NCI-H460 (cell line): ENCODE measurements around the gene NOX5. TPM values are rescaled to one million over a fixed set of nuclear protein-coding genes. Genes with fewer than 3 reads are reported as not detected.

ENCODE experiments used
- DNase-seq: peaks from one replicate; pipeline ENCODE4 v3.0.0-alpha.2; 2016; ENCODE audit warnings: low read depth; ENCODE audit errors: extremely low read depth
- total RNA-seq: library from RNA; depleted of rRNA; stranded (reverse); fragments of >200 nt; shearing (Covaris generic); gene quantifications from 2 replicates; pipeline ENCODE4 v1.2.3, GENCODE V29; 2014

NOX5 gene
- total RNA-seq, 1 experiment from 2014 or later, result 0.64 TPM

DNA sequence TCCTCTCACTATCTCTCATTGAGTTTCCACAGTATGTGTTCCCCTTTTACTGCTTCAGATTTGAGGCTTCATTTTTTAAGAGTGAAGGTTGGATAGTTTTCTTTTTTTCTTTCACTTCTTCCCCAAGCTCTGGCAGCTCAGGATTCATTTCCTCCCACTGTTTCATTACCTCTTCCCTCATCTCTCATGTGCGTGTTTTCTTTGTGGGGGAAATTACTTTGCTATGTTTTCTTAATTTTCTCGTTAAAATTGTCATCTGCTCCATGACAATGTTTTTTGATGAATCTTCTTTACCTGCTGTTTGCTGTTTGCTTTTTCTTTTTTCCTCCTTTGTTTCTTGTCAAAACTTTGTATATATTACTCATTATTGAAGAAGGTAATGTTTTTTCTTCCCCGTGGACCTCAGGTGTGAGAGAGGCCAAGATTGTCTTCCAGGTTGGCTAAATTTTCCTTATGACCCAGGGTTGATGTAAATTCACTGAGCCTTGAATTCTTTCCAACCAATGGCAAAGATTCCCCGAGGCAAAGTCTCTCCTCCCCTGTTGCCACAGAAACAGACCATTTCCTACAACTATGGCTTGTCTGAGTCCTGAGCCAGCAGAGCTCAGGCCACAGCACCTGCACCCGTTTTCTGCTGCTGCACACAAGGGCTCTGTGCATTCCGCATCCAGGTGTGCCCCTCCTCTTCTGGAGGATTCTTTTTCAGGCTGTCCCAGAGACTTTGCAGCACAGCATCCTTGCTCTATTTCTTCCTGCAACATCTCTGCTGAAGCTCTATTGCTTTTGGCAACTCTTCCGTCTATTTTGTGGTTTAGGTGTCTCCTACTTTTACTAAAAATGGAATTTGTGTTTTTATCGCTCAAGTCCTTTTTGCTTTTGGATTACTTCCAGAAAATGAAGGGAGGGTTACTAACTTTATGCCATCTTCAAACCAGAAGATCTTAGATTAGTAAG lies 66.1 kb downstream of the NOX5 start:
- peak; percentile 65 for DNase-seq

DNA sequence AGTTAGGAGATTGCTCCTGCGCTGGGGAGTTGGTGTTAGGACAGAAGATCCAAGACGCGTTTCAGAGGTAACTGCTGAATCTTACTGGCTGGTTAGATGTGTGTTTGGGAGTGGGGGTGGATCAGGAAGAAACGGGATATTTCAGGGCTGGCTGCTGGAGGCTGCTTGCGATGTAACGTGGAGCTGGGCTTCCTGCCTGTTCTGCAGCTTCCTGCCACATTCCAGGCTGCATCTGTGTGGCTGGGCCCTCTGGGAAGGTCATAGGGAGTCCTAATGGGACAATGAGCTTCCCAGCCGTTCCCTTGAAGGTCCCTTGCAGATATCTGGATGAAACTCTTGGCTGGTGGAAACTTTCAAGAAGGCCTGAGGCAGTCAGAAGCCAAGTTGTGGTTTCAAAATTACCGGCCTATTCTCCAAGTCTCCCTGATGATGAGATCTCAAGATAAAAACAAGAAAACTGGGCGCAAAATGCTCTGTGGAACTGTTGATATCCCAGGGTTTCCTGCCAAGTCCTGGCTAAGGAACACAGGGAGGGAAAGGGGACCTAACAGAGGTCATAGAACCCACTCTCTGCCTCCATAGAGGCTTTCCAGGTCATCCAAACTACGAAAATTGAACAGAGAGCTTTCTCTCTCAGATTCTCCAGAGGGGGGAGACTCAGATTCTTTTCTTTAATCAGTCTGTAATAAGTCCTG lies 67.0 kb downstream of the NOX5 start:
- DNase-seq, result peak; percentile 60

DNA sequence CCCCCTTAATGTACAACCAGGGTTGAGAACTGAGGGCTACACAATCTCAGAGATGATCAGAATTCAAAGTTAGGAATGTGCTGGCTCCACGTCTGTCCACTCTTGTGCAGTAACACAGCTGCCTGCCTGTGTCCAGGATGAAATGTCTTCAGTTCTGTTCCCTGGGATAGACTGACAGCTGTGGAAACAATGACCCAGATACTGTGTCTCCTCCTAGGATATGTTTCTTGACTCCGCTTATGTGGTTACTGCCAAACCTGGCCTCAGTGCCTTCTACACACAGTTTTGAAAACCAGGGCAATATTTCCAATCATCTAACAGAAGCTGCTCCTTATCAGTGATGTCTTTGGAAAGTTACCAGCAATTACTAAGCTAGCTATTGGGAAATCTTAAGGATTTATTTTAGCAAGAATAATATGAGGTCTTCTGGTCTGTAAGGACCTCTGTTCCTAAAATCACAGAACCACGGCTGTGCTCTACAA lies 67.6 kb downstream of the NOX5 start:
- no peak for DNase-seq

DNA sequence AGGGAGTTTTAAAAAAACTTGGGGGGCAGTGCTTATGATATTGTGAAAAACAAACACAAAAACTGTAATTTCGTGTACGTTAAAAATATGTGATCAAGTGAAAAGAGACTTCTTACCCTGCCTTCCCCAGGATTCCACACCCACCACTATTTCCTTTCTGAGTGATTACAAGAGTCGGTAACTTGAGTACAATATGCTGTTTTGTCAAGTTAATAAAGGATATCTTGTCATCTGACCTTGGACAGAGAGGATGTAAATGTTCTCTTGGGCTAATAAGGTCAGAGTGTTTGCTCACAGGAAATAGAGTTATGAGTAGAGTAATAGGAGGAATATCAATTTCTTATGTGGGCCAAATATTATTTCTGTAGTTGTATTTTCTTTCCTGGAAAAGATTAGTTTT lies 68.1 kb downstream of the NOX5 start:
- no peak for DNase-seq

DNA sequence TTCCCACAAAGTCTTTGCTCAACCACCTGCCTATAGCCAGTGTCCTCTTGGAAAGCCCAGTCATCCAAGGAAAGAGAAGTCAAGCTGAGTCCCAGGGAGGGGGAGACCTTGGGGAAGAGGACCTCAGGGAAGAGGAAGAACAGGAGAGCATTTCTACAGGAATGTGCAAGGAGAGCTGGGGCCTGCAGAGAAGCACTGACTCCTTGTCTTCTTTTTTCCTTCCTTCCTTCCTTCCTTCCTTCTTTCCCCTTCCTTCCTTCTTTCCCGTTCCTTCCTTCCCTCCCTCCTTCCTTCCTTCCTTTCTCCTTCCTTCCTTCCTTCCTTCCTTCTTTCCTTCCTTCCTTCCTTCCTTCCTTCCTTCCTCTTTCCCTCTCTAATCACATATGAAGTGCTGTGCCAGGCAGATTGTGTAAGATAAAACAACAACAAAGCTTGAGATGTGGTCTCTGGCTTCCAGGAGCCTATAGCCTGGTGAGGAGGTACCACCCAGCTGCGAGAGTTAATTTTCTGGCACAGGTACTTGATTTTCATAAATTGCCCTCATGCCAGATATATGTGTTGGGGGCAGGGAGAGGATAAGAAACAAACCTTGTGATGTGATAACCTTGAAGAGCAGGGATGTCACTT lies 70.0 kb downstream of the NOX5 start:
- no peak for DNase-seq

DNA sequence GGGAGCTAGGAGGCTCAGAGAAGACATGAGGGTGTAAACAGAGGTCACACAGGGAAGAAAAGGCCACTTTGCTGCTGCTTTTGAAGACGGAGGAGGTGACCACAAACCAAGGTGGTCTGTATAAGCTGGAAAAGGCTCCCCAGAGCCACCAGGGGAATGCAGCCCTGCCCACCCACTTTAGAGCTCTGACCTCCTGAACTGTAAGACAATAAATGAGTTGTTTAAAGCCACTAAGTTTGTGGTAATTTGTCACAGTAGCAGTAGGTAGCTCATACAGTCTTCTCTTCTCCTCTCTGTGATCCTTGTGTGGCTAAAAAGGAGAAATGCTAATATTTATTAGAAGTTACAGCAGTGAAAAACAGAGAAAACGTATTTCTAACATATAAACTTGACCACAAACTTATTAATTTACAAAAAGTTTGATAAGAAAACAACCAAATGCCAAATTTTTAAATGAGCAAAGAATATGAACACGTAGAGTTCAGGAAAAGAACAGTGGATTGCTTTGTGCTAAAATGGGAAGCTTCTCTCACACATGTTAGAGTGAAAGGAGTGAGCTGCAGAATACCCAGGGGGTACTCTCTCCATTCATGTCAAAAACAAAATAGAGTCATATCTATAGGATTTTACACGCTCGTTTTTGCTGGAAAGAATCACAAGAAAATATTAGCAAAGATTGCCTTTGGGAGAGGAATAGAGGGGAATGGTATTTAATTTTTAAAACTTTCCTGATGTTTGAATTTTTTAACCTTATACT lies 71.0 kb downstream of the NOX5 start:
- no peak for DNase-seq

DNA sequence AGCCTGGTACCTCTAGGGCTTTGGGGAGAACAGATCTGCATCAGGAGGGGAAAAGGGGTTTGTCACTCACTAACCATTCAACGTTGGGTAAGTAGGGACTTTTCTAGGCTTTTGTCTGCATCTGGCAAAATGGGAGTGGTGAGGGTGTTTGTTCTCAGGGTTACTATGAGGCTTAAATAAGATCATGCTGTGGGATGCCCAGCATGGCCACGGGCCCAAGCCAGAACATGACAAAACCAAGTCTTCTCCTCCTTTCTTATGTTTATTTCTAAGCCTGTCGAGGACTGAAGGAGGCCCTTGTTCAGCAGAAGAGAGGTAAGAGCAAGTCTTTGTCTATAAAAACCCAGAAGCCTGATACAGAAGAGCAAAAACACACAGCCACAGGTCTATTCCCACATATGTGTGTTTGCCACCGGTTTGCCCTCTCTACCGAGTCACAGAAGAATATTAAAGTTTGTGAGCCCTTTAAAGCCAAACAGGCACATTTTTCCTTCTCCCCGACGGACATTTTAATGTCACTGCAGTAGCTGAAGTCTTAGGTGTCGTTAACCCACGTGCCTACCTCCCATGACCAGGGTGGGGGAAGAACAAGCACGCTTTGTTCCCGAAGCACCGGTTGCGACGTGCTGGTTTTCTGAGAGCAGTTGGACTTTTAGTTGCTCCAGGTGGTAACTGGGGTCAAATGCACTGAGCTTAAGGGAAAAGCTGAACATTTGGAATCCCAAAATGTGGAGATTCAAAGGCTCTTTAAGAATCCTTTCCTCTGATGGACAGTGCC lies 72.1 kb downstream of the NOX5 start:
- no peak for DNase-seq

DNA sequence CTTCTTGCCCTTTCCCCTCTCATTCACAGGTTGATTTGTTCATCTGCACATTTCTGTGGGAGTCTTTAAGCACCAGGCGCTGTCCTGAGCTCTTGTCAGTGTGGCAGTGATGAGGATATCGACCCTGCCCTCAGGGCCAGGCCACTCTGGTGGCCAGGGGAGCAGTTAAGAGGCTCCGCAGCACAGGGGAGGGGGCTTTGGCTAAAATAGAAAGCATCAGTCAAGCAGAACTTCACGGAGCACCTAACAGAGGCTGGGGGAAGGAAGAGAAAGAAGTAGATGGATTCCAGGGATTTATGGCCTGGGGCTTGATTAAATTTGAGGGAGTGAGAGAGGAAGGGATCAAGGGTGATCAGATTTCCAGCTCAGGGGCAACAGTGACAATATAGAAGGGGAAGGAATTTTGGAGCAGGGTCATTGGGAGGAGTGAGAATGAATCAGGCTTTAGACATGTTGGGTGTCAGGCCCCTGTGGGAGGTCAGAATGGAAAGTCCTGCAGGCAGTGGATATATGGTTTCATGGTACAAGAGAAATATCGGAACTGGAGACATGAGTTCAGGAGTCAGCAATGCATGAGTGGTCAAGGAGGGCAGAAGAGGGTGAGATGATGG lies 73.0 kb downstream of the NOX5 start:
- DNase-seq, result no peak

DNA sequence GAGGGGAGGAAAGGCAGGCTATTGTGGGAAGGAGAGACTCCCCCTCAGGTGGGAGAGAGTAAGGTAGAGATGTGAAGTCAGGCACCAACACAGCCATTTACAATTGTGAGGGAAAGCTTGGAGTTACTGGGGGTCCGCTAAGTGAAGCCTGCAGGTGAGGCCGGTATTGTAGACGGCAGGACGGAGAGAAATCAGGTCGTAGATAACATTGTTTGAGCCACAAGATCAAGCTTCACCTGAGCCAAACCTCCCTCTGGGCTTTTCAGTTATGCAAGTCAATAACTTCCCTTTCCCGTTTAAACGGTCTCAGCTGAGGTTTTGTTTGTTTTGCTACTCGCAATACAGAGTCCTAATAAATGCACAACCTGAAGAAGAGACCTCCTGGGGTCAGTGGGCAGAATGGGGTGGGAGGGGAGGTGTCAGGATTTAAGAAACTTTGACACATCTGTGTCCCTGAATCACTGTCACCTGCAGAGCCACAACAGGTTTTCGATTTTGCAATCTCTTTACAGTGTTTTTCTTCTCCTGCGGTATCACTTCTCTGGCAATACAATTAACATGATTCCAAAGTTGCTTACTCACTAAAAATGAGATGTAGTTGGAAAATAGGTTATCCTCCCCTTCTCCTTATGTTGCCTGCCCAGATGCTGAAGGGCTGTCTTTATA lies 73.9 kb downstream of the NOX5 start:
- DNase-seq, result no peak

DNA sequence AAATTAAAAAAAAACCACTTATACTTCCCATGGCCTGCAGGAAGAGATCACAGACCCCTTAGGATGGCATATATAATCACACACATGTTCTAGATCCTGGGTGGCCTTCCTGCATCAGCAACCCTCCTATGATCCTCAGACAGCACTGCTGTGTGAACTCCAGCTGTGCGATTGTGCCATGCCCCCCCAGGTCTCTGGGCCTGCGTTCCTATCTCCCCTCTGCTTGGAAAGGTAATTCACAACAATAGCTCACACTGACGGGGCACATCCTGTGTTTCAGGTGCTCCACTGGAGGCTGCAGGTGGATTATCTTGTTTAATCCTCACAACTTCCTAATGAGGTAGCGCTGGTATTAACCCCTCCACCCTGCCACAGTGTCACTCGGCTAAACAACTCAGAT lies 74.8 kb downstream of the NOX5 start:
- DNase-seq, result no peak

DNA sequence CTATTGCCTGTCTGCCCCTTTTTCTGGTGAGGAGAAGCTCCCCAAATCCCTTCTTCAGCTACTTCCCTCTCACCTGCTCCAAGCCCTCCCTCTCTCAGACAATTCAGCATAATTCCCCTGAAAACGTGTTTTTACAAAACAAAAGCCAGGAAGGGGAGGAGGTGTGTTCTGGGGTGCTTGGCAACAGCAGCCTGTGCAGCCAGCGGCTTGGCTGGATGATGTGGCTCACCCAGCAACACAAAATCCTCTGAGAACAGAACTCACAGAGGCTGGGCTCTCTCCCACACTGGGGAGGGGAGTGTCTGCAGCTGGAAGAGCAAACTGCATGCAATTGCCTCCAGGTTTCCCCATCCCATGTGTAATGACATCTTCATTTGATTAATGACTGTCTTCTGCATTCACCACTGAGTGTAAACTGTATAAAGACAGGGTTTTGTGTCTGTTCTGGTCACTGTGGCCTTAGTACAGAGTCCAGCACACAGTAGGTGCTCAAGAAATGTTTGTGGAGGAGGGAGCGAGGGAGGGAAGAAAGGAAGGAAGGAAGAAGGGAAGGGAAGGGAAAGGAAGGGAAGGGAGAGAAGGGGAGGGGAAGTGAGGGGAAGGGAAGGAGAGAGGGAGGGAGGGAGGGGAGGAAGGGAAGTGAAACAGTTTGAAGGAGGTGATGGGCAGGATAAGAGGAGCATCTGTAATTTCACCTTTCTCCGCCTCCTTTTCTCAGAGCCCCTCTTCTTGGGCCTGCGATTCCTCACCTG lies 75.9 kb downstream of the NOX5 start:
- DNase-seq, result no peak

DNA sequence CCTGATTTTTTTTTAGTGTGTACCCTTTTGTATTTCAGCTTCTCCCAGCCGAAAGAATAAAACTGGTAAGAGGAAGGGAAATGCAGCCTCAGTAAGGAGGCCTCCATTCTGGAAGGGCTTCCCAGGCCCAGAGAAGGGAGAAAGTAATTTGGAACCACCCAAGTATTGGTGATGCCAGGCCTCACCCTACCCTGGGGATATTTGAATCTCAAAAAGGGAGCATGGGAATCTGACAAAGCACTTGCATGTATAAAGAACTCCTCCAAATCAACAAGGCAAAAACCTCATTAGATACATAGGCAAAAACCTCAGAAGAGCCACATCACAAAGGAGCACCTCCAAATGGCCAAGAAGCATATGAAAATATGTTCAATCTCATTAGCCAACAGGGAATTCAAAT lies 77.2 kb downstream of the NOX5 start:
- DNase-seq, result no peak

DNA sequence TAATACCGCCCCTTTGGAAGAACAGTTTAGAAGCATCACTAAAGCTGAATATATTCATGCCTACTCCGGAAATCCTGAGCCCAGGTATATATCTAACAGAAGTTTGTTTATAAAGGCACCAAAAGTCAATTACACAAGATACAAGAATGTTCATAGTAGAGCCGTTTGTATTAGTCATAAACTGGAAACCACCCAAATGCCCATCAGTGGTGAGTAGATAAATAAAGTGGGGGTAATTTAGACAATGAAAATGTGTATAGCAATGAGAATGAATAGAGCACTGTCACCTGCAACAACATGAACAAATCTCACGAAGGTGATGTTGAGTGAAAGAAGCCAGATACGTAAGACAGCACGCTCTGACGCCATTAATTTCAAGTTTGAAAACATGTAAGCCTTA lies 77.7 kb downstream of the NOX5 start:
- peak; percentile 89 for DNase-seq

DNA sequence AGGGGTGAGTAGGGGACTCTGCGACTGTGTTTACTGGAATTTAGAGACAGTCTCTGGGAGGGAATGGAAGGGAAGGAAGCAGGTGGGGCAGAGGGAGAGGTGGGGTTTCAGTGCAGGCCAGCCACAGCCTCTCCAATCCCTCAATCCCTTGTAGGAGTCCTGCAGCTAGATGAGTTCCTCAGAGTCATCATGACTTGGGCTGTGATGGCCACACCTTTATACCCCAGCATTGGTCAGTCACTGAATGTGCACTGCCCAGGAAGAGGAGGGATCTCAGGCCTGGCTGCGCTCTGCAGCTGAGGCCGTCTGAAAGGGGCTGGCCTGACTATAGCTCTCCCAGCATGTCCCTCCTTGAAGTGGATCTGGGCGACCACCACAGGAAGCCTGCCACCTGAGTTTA lies 78.6 kb downstream of the NOX5 start:
- DNase-seq, result peak; percentile 97

DNA sequence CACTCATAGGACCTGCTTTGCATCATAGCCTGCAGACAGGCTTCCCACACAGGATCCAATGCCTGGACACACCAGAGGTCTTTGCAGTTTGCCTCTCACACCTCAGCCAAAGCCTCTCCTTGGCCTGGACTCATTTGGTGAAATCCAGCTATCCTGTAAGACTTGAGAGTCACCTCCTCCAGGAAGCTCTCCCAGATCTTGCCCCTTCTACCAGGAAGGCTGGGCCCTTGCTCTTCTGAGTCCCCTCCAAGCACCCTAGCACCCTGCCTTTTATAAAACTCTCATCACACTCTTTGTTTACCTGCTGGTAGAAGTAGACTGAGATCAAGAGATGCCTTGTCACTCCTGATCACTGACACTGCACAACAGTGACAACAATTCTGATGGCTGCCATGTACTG lies 79.1 kb downstream of the NOX5 start:
- no peak for DNase-seq

DNA sequence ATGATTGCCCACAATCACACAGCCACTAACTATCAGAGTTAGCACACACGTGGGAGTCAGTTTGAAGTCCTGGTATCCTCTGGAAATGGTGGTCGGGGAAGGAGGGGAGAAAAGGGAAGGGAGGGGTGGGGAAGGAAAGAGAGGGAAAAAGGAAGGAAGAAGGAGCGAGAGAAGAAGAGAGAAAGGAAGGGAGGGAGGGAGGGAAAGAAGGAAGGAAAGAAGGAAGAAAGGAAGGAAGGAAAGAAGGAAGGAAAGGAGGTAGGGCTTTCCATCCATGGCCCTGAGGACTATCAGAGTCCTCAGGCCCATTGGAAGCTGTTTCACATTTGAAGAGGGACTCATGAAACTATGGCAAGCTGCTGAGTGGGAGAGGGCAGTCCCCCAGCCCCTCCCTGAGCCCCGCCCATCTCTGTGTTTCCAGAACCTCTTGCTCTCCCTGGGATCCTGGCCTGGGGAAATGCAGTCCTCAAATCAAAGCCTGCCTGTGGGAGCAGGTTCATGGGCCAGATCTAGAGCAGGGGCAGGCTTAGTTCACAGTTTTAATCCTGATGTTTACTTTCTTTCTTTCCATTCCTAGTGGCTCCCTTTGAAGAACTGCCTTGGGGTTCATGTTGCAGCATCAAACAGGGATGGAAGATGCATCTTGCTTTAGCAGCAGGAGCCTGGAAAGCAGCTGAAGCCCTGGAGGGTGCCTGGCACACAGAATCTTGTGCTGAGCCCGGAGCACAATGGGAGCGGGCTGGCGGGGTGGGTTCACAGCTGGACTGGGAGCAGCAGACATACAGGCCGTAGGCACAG lies 79.8 kb downstream of the NOX5 start:
- DNase-seq, result no peak

DNA sequence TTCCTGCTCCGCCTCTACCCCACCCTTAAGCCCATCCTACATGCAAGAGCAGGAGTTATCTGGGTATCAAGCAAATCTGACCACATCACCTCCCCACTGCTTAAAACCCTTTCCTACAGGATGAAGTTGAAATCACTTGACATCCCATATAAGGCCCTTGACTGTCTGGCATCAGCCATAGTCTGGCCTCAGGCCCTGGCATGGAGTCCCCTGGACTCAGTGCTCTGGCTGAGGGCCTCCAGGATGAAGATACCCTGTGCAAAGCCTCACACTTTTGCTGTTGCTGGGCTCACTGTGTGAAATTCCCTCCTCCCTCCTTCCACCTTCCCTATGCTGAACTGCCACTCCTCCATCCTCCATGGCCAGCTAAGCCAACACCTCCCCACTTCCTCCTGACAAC lies 80.8 kb downstream of the NOX5 start:
- no peak for DNase-seq
